Panc1 (cell line): ENCODE results near the gene OGFRL1.

Source experiments
- POLR2AphosphoS5 ChIP-seq: IDR thresholded peaks from 2 replicates; pipeline ENCODE4 v1.6.1; 2012; ENCODE audit warnings: mild to moderate bottlenecking, low read depth, low read length, moderate library complexity
- REST ChIP-seq, 2 experiments: IDR thresholded peaks; 2 replicates each; pipeline ENCODE4 v1.6.1; 2011 to 2012; ENCODE audit warnings: low read depth in 2 of 2, control low read depth in 1 of 2, low read length in 1 of 2, mild to moderate bottlenecking in 1 of 2, moderate library complexity in 1 of 2; ENCODE audit not compliant: insufficient read depth in 1 of 2
- SIN3A ChIP-seq: IDR thresholded peaks from 2 replicates; pipeline ENCODE4 v1.6.1; 2012; ENCODE audit warnings: low read depth, mild to moderate bottlenecking, low read length, moderate library complexity, borderline replicate concordance; ENCODE audit not compliant: insufficient read depth
- TF ChIP-seq, protein P1 (sequence below): fragments of 450-650 bp; IDR thresholded peaks from 2 replicates; pipeline ENCODE4 v1.5.1; 2017; ENCODE audit warnings: mild to moderate bottlenecking

DNA sequence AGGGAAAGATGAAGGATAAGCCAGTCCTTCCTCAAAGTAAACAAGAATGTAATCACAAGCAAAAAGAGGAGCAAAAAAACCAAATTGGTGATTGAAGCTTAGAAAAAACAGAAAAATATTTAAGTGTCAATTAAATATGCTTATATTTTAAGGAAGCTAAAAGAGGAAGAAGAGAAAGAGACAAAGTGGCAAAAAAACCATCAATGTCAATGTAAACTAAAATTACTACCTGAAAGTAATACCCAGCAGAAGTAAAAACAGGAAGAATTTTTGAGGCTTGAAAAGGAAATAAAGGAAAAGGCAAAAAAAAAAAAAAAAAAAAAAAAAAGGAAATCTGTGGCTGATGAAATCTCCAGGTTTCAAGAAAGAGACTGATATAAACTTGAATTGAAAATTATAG, 36.2 kb upstream of the OGFRL1 start:
- no peak for TF ChIP-seq POLR2AphosphoS5
- TF ChIP-seq, protein P1, sequence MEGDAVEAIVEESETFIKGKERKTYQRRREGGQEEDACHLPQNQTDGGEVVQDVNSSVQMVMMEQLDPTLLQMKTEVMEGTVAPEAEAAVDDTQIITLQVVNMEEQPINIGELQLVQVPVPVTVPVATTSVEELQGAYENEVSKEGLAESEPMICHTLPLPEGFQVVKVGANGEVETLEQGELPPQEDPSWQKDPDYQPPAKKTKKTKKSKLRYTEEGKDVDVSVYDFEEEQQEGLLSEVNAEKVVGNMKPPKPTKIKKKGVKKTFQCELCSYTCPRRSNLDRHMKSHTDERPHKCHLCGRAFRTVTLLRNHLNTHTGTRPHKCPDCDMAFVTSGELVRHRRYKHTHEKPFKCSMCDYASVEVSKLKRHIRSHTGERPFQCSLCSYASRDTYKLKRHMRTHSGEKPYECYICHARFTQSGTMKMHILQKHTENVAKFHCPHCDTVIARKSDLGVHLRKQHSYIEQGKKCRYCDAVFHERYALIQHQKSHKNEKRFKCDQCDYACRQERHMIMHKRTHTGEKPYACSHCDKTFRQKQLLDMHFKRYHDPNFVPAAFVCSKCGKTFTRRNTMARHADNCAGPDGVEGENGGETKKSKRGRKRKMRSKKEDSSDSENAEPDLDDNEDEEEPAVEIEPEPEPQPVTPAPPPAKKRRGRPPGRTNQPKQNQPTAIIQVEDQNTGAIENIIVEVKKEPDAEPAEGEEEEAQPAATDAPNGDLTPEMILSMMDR, result no peak
- no peak for TF ChIP-seq REST (IDR thresholded peaks at IDR 0.05; ENCODE audit: insufficient read depth in 1 of 2, low read depth in 2 of 2, low read length in 1 of 2)
- no peak for TF ChIP-seq SIN3A
